Muscle layer of duodenum (tissue), 2 donors: ENCODE data around the gene ICAM4.
"Not testable (repeated sequence)": the region's sequence is repeated elsewhere in the genome, so short reads cannot be mapped to it uniquely, and the experiment has no call there.

Source experiments
- H3K27ac ChIP-seq: one replicate; pipeline ENCODE4 v1.7.0; 2013; ENCODE audit warnings: mild to moderate bottlenecking, low read length
- H3K27me3 ChIP-seq: one replicate; pipeline ENCODE4 v1.7.0; 2013; ENCODE audit warnings: low read depth, mild to moderate bottlenecking, control low read depth, low read length
- H3K36me3 ChIP-seq, 2 donors: one replicate each; pipeline ENCODE4 v1.7.0; 2013; ENCODE audit warnings: low read length in 2 of 2, control low read depth in 1 of 2, mild to moderate bottlenecking in 1 of 2; ENCODE audit not compliant: insufficient read depth in 2 of 2, control insufficient read depth in 1 of 2
- H3K4me1 ChIP-seq, 2 donors: one replicate each; pipeline ENCODE4 v1.7.0; 2013; ENCODE audit warnings: low read length in 2 of 2, mild to moderate bottlenecking in 2 of 2, control low read depth in 1 of 2, moderate library complexity in 1 of 2; ENCODE audit not compliant: insufficient read depth in 2 of 2, control insufficient read depth in 1 of 2
- H3K4me3 ChIP-seq, 2 donors: one replicate each; pipeline ENCODE4 v1.7.0; 2013; ENCODE audit warnings: low read length in 2 of 2, low read depth in 1 of 2, mild to moderate bottlenecking in 1 of 2
- H3K9me3 ChIP-seq, 2 donors: one replicate each; pipeline ENCODE4 v1.7.0; 2013; ENCODE audit warnings: low read length in 2 of 2, control low read depth in 1 of 2, mild to moderate bottlenecking in 1 of 2; ENCODE audit not compliant: control insufficient read depth in 1 of 2
- donor health status: healthy.

The ICAM4 gene

DNA sequence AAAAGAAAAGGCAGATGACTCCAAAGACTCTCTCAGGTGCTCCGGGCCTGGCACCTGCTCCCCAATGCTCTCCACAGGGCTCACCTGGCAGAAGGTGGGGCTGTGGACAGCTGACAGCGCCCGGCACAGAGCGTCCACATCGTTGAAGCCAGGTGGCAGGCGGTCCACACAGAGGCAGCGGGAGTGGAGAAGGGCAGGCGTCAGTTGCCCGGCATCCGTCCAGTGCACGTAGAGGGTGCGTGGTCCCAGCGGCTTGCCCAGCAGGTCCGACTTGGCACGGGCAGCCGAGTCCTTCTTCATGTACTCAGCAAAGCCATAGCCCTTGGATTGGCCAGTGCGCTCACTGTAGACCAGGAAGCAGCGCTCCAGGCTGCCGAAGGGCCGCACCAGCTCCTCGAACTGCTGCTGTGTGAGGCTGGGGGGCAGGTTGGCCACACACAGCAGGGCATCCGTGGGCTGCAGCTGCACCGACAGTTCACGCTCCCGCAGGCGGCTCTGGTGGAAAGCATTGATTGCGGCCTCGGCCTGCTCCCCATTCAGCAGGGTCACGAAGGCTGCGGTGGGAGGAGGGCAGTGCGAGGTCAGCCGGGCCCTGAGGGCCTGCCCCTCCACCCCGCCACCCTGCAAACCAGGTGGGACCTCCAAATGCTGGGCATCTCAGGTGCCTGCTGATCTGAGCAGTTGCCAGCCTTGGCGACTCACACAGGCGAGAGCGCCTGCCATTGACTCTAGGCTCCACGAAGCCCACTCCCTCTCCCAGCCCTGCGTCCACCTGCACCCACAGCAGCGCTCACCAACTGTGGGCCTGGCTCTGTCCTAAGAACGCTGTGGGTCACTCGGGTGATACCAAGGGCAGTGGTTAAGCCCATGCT, 42.0 kb downstream of the ICAM4 start:
- Histone ChIP-seq H3K4me1 (peaks cover 3 to 17% of the 10 kb centered on the region in 2 donors), H3K4me3 (no peak overlapping the region), H3K27me3 (no peaks in the 10 kb centered on the region), H3K27ac (no peak overlapping the region), H3K36me3 (peaks cover 13 to 63% of the 10 kb centered on the region in 2 donors), H3K9me3 (no peaks in the 10 kb centered on the region)

DNA sequence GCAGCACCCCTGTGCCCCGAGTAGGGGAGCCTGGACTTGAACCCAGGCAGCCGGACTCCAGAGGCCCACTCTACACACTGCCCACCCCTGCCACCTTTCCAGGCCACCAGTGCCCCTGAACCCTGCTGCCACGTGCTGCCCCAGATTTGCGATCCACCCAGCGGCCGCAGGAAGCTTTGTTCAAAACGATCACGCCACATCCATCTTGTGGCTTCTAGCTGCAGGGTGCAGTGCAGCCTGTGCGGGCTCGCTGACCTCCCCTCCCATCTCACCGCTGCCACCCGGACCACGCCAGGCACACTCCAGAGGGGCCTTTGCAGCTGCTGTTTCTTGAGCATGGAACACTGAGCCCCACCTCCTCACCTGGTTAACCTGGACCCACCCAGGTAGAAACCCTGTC, 42.8 kb downstream of the ICAM4 start:
- H3K9me3 ChIP-seq = no peaks in the 10 kb centered on the region
- peaks cover 3 to 25% of the 10 kb centered on the region in 2 donors for H3K4me1 ChIP-seq
- no peak overlapping the region for H3K27ac ChIP-seq
- H3K4me3 ChIP-seq = no peak overlapping the region
- H3K27me3 ChIP-seq = no peaks in the 10 kb centered on the region
- peaks cover 13 to 57% of the 10 kb centered on the region in 2 donors for H3K36me3 ChIP-seq

DNA sequence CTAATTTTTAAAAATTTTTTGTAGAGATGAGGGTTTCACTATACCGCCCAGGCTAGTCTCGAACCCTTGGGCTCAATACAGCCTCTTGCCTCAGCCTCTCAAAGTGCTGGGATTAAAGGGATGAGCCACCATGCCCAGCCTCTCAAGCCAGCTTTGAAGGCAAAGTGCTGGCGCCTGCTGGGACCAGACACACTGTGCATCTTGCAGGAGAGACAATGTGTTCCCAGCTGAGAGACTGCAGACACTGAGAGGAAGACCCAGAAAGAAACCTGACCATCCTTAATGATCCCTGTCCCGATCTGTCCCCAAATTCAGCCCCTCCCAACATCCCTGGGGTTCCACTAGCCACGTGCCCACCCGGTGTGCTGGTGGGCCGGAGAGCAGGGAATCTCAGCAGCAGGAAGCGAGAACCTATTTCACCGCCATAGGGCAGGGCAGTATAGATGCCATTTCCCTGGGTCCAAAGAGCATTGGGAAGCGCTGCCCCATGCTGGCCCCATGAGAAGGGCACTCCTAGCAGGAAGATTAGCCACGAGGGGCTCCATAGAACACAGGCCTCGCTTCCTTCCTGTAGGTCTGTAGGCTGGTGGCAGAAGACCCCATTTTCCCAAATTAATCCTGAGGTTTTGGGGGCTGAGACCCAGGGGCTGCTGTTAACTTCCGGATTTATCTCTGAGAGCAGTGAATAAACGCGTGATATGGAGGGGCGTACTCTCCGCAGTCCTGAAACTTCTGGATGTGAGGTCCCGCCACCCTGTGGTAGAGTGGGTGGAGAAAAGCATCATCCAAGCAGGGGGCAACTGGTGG, 45.6 kb downstream of the ICAM4 start:
- peaks cover 3 to 29% of the 10 kb centered on the region in 2 donors for H3K4me1 ChIP-seq
- H3K27me3 ChIP-seq = no peaks in the 10 kb centered on the region
- no peaks in the 10 kb centered on the region for H3K9me3 ChIP-seq
- H3K27ac ChIP-seq = peak overlapping the region; percentile 77
- peaks cover 13 to 36% of the 10 kb centered on the region in 2 donors for H3K36me3 ChIP-seq
- peak overlapping the region; percentile 83 to 86 for H3K4me3 ChIP-seq

DNA sequence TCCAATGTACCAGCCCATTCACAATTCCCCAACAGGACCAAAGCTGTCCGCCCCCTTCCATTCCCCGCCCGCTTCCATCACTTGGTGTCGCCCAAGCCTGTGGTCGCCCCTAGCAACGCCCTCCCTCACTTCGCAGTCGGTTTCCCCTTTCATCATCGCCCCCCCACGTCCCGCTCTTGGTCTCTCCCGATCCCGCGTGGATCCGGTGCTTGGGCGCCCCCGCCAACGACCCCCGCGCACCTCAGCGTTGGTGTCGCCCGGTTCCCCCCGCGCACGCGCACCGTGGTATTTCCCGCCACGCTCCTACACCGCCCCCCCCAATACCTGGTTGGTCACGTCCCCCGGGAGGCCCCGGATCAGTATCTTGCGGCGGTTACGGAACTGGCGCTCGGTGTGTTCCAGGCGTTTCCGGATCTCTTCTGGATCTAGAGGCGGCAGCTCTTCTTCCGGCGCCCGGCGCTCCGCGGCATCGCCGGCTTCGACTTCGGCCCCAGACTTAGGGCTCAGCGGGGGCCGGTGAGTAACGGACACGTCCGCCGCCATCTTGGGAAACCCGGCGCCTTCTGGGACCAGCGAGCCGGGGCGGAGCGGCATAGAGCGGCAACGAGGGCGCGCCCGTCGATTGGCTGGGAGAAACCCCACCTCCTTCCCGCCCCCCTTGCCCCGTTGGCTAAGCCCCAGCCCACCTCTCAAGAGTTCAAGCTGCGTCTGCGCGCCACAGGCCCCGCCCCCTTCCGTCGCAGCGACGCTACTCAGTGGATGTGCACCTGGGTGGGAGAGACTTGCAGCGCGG, 46.4 kb downstream of the ICAM4 start, which contains the start of gene RAVER1:
Gene RAVER1, minus strand, starts transcription at position 565 of the 793 bp plus-strand sequence. Its CDS starts 22 bp downstream, at position 543.
- Histone ChIP-seq H3K27me3 (no peaks in the 10 kb centered on the region), H3K27ac (peak within 1 kb of the TSS; percentile 77), H3K4me3 (peak within 1 kb of the TSS; percentile 83 to 86), H3K36me3 (peaks cover 6 to 28% of the 10 kb centered on the region in 2 donors), H3K4me1 (peaks cover 3 to 29% of the 10 kb centered on the region in 2 donors), H3K9me3 (no peaks in the 10 kb centered on the region)

DNA sequence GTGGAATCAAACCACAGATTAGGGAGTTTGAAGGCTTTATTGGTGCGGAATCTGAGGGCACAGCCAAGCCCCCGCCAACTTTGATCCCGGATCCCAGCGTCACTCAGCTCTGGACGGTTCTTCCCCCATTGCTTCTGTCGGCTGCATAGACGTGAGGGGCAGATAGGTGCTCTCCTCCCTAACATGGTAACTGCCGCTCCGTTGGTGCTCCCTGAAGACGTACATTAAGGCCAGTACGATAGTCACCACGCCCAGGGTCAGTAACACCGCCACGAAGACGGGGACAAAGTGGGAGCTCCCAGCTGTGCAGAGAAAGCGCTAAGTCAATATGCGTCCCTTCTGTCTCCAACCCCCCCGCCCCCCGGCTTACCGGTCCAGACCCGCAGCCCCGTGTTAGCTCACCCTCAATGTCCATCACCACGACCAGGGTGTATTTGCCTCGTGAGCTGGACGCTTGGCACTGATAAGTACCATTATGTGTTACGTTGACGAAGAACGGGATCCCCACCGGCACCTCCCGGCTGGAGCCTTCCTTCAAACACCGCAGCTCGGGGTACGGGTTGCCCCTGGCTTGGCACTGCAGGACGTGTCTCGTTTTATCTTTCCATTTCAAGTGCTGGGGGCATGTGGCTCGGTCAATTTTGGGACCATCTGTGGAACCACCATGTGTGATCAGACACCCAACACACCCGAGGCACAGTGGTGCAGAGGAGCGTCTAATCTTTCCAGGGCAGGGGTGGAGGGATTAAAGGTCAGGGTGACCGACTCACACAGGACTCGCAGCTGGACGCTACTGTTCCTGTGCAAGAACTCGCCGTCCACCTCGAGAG, 47.2 kb downstream of the ICAM4 start:
- no peaks in the 10 kb centered on the region for H3K9me3 ChIP-seq
- peaks cover 3 to 29% of the 10 kb centered on the region in 2 donors for H3K4me1 ChIP-seq
- H3K27ac ChIP-seq = no peak overlapping the region
- peaks cover 6 to 20% of the 10 kb centered on the region in 2 donors for H3K36me3 ChIP-seq
- peak overlapping the region; percentile 74 to 83 for H3K4me3 ChIP-seq
- no peaks in the 10 kb centered on the region for H3K27me3 ChIP-seq

DNA sequence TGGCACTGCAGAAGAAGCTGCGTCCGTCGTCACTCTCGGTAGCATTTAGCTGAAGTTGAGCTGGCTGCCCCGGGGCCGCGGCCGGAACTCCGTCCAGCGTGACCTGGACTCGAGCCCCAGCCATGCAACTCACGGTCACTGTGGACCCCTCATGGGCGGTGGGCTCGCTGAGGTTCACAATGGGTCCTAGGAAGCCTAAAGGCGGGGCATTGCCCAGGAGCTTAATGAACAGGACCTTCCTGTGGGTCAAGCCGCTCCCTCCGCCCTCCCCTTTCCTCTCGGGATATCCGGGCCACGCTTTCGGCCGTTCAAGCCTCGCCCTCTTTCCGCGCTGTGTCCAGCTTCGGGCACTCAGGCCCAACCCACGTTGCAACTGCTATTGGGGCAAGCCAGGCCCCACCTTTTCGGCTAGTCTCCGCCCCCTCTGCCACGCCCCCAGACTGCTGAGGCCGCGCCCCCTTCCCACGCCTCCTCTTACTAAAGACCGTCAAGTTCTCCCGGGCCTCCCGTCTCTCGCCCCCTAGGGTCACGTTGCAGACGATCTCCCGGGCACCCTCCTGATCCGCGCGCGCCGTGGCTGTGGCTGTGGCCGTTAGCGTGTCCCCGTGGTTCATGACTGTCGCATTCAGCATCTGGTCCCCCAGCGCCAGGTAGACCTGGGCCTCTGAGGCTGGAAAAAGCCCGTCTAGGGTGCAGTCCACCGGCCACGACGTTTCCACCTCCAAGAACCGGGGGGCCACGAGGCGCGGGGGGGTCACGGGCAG, 48.0 kb downstream of the ICAM4 start:
- no peaks in the 10 kb centered on the region for H3K9me3 ChIP-seq
- H3K4me1 ChIP-seq = peaks cover 3 to 29% of the 10 kb centered on the region in 2 donors
- H3K27me3 ChIP-seq = no peaks in the 10 kb centered on the region
- peak overlapping the region; percentile 74 to 83 for H3K4me3 ChIP-seq
- peaks cover 0 to 12% of the 10 kb centered on the region in 2 donors for H3K36me3 ChIP-seq
- no peak overlapping the region for H3K27ac ChIP-seq

DNA sequence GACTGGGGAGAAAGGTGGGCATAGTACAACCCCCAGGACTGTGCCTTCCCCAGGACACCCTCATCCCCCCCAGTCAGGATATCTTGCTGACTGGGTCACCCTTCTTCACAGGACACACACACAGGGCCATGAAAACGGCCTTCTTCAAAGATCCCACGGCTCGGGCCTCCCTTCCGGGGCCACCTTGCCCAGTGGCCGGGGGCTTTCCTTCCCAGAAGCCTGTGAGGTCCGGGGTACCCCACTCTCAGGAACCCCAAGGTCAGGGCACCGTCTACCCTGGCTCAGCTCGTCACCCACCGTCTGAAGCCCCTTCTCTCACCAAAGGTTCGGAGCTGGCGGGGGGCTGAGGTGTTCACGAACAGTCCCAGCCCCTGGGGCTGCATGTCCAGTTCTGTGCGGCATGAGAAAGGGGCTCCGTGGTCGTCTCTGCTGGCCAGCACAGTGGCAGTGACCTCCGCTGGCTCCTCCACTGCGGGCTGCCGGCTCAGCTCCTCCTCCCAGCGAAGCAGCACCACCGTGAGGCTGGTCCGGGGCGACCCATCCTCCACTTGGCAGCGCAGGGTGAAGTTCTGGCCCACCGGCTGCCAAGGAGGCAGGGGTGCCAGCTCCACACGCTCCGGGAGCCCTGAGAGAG, 48.7 kb downstream of the ICAM4 start:
- Histone ChIP-seq H3K36me3 (peaks cover 0 to 5% of the 10 kb centered on the region in 2 donors), H3K27ac (no peak overlapping the region), H3K9me3 (no peaks in the 10 kb centered on the region), H3K4me1 (peaks cover 3 to 29% of the 10 kb centered on the region in 2 donors), H3K27me3 (no peaks in the 10 kb centered on the region), H3K4me3 (peak overlapping the region in 1 of 2 donors; percentile 83)

DNA sequence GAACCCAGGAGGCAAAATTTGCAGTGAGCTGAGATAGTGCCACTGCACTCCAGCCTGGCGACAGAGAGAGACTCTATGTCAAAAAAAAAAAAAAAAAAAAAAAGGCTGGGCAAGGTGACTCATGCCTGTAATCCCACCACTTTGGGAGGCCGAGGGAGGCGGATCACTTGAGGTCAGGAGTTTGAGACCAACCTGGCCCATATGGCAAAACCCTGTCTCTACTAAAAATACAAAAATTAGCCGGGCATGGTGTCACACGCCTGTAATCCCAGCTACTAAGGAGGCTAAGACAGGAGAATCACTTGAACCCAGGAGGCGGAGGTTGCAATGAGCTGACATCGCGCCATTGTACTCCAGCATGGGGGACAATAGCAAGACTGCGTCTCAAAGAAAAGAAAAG, 50.0 kb downstream of the ICAM4 start:
- H3K4me3 ChIP-seq, H3K27ac ChIP-seq, H3K27me3 ChIP-seq, H3K9me3 ChIP-seq, H3K36me3 ChIP-seq: not testable (repeated sequence)
- H3K4me1 ChIP-seq = peaks cover 3 to 26% of the 10 kb centered on the region in 2 donors
